GM12878 (cell line): ENCODE results near the gene PCNX4. TPM values are rescaled to one million over a fixed set of nuclear protein-coding genes. Genes with fewer than 3 reads are reported as not detected.

ENCODE experiments used
- ATAC-seq: fragments of 200-7000 bp; cut with Tn5 transposase; 3 replicates; pipeline ENCODE4 v1.9.1; 2020; ENCODE audit warnings: mild to moderate bottlenecking, moderate library complexity
- BruUV-seq: library from RNA; stranded (reverse); fragments of 400-500 nt; replicated peaks from 2 replicates; lab custom pipeline; 2021; lab: Mats Ljungman, UMichigan
- CTCF ChIA-PET: fragments of 300-600 bp; sonication (Branson Sonifier 250); formaldehyde crosslinking; extraction: SDS; loops from one replicate; lab custom pipeline; 2021; ENCODE audit warnings: inconsistent platforms; lab: Yijun Ruan, JAX
- POLR2A ChIA-PET: fragments of 350-600 bp; formaldehyde crosslinking; extraction: SDS; loops from one replicate; lab custom pipeline; 2021; ENCODE audit warnings: inconsistent platforms; lab: Charles Lee
- RAD21 ChIA-PET: fragments of 300-600 bp; sonication (Branson Sonifier 250); formaldehyde crosslinking; loops from one replicate; lab custom pipeline; 2023; ENCODE audit warnings: antibody characterized with exemption; ENCODE audit not compliant: unreplicated experiment; lab: Charles Lee
- SMC1A ChIA-PET: fragments of 300-600 bp; sonication (Branson Sonifier 250); formaldehyde crosslinking; loops from one replicate; lab custom pipeline; 2023; ENCODE audit not compliant: unreplicated experiment, uncharacterized antibody; lab: Charles Lee
- DNase-seq: peaks from one replicate; pipeline ENCODE4 v3.0.0-alpha.2; 2011; ENCODE audit warnings: low read depth, low spot score
- FAIRE-seq: peaks from 3 replicates; lab custom pipeline; 2011; peaks lifted over from hg19 to GRCh38; lab: Jason Lieb, UNC
- H2AFZ ChIP-seq: 2 replicates; pipeline ENCODE4 v1.6.0; 2011; ENCODE audit warnings: low read depth, low read length, control low read depth; ENCODE audit not compliant: control insufficient read depth
- H3K27ac ChIP-seq: 2 replicates; pipeline ENCODE4 v1.5.1; 2011; ENCODE audit warnings: control low read depth; ENCODE audit not compliant: control insufficient read depth, insufficient read depth
- H3K27me3 ChIP-seq, 2 experiments: replicated peaks in 1 of 2; 2 replicates each; pipeline versions ENCODE4 v1.6.0 to v1.6.1; 2011; ENCODE audit warnings: low read length in 1 of 2; ENCODE audit not compliant: control insufficient read depth in 2 of 2, insufficient read depth in 2 of 2
- H3K36me3 ChIP-seq, 2 experiments: 2 replicates each; pipeline ENCODE4 v1.5.1; 2011; ENCODE audit warnings: low read length in 1 of 2; ENCODE audit not compliant: control insufficient read depth in 2 of 2, insufficient read depth in 2 of 2
- H3K4me1 ChIP-seq: 2 replicates; pipeline ENCODE4 v1.6.1; 2011; ENCODE audit warnings: mild to moderate bottlenecking, low read length, moderate library complexity, mixed read lengths; ENCODE audit not compliant: control insufficient read depth, insufficient read depth
- H3K4me2 ChIP-seq: 2 replicates; pipeline ENCODE4 v1.6.0; 2011; ENCODE audit warnings: control low read depth; ENCODE audit not compliant: control insufficient read depth, insufficient read depth
- H3K4me3 ChIP-seq: fragments of 200-600 bp; sonication (generic); 2 replicates; pipeline ENCODE4 v1.5.1; 2016
- H3K79me2 ChIP-seq: 2 replicates; pipeline ENCODE4 v1.6.0; 2011; ENCODE audit warnings: low read length; ENCODE audit not compliant: control insufficient read depth, insufficient read depth
- H3K9ac ChIP-seq: 2 replicates; pipeline ENCODE4 v1.8.0; 2011; ENCODE audit warnings: low read length, control low read depth, mixed read lengths; ENCODE audit not compliant: control insufficient read depth, insufficient read depth
- H3K9me3 ChIP-seq: replicated peaks from 3 replicates; pipeline ENCODE4 v1.5.1; 2011; ENCODE audit warnings: mild to moderate bottlenecking, low read length; ENCODE audit not compliant: control insufficient read depth, insufficient read depth
- H4K20me1 ChIP-seq: 2 replicates; pipeline ENCODE4 v1.6.0; 2011; ENCODE audit not compliant: control insufficient read depth, insufficient read depth
- GABPA ChIP-seq: IDR thresholded peaks from 2 replicates; pipeline ENCODE4 v1.6.1; 2014; ENCODE audit warnings: antibody characterized with exemption, low read depth, mild to moderate bottlenecking, inconsistent platforms
- HDGF ChIP-seq: fragments of 450-650 bp; IDR thresholded peaks from 2 replicates; pipeline ENCODE4 v1.6.1; 2016; ENCODE audit warnings: antibody characterized with exemption
- JUNB ChIP-seq: IDR thresholded peaks from 2 replicates; pipeline ENCODE4 v1.6.1; 2016; ENCODE audit warnings: antibody characterized with exemption, mild to moderate bottlenecking
- RFX5 ChIP-seq: IDR thresholded peaks from 2 replicates; pipeline ENCODE4 v1.6.1; 2011; ENCODE audit warnings: low read depth, low read length, improper control_type of control experiment
- RUNX3 ChIP-seq: IDR thresholded peaks from 2 replicates; pipeline ENCODE4 v1.6.1; 2012; ENCODE audit warnings: low read length, inconsistent platforms
- SRF ChIP-seq, 2 experiments: IDR thresholded peaks; 2 replicates each; pipeline ENCODE4 v1.6.1; 2011; ENCODE audit warnings: low read depth in 2 of 2, low read length in 2 of 2, mild to moderate bottlenecking in 1 of 2, moderate library complexity in 1 of 2
- ZNF24 ChIP-seq: fragments of 450-650 bp; IDR thresholded peaks from 2 replicates; pipeline ENCODE4 v1.6.1; 2017; ENCODE audit warnings: antibody characterized with exemption, mild to moderate bottlenecking
- whole genome bisulfite sequencing: methylation state at CpG from one replicate; pipeline ENCODE4 v1.1.6; 2016; ENCODE audit warnings: low lambda C conversion rate; ENCODE audit not compliant: insufficient replicate concordance, insufficient coverage; ENCODE audit errors: missing lambda C conversion rate; 5-methylcytosine and 5-hydroxymethylcytosine counted together
- in situ Hi-C: fragments of 300-500 bp; cut with MboI; formaldehyde crosslinking; loops from 9 replicates; pipeline ENCODE4 v1.14.3; 2018; ENCODE audit warnings: mixed read lengths
- intact Hi-C: fragments of 100-400 bp; cut with micrococcal nuclease; formaldehyde crosslinking; loops from one replicate; pipeline ENCODE4 v1.14.2; 2022; ENCODE audit not compliant: unreplicated experiment
- polyA plus RNA-seq, 11 experiments: library from polyadenylated mRNA; depleted of rRNA in 4 of 11; unstranded in 6 of 11; stranded (reverse) in 5 of 11; fragments of >200 nt; fragmentation: Nextera tagmentation in 4 of 11; fragmentation: Illumina TruSeq in 1 of 11; extraction: Ambion mirVana in 4 of 11; extraction: Trizol in 1 of 11; gene quantifications; 1 replicate in 1 of 11; 2 replicates in 10 of 11; pipeline versions ENCODE4 v1.2.1 to v1.2.3, GENCODE V29; 2011 to 2016; ENCODE audit warnings: inconsistent platforms in 2 of 11, missing spikeins in 2 of 11, low read depth in 1 of 11
- total RNA-seq, 4 experiments: library from RNA; depleted of rRNA in 3 of 4; stranded (reverse); fragments of >200 nt in 3 of 4; fragmentation: Illumina TruSeq in 1 of 4; extraction: Trizol in 1 of 4; gene quantifications; 2 replicates each; pipeline versions ENCODE4 v1.2.1 to v1.2.3, GENCODE V29; 2013 to 2021
- TF ChIP-seq, protein P1 (sequence below): IDR thresholded peaks from 2 replicates; pipeline ENCODE4 v1.6.1; 2012; ENCODE audit warnings: low read depth, low read length, improper control_type of control experiment
- TF ChIP-seq, protein P2 (sequence below): fragments of 450-650 bp; conservative IDR thresholded peaks from 2 replicates; pipeline ENCODE4 v1.6.1; 2017; ENCODE audit warnings: mild to moderate bottlenecking, moderate library complexity

PCNX4 gene
- total and polyA plus RNA-seq, 10 of the 15 experiments (the other 5 are each of a cell fraction or from before 2014, with no cell fraction given), result 13.8 to 56.6 (median 39.4) TPM

DNA sequence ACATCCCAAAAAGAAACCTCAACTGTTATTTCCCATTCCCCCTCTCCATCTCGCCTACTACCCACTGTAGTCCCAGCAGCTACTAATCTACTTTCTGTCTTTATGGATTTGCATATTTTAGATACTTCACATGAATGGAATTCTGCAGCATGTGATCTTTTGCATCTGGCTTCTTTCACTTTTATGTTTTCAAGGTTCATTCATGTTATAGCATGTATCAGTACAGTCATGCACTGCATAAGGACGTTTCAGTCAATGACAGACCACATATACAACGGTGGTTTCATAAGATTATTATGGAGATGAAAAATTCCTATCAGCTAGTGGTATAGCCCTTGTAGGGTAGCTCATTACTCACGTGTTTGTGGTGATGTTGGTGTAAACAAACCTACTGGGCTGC is 24.5 kb downstream of the PCNX4 start:
- H3K4me3 ChIP-seq, result no peak overlapping the region

DNA sequence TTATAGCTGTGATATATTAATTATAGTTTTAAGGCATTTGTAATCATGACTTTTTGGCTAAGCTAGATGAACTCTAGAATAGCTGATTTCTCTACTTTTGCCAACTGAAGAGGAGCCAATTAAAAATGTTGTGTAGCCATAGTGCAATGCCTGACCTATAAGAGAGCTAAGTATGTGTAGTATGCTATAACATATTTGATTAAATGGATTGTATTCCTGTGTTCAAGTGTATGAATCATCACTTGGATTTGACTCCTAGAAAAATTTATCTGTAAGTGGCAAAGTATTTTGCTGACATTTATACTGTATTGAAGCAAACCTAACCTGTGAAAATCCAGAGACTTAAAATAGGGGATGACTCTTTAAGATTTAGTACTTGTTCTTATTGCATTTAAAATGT is 34.2 kb downstream of the PCNX4 start:
- ChIA-PET CTCF (interaction anchor here (0.8 kb wide), 1 partner anchor 12 kb away, joined by 3 read pairs; no protein-coding TSS in a partner anchor), POLR2A (no interaction called here), RAD21 (interaction anchor here (2.3 kb wide), 1 partner anchor 58 kb away, joined by 7 read pairs; no protein-coding TSS in a partner anchor), SMC1A (interaction anchor here (0.9 to 1.5 kb wide), 3 partner anchors 10 to 40 kb away, joined by 3 to 4 read pairs (median 4); partner anchors contain the start of gene DHRS7)
- in situ Hi-C loops (no loop called here), intact Hi-C loops (no loop called here)
- no peaks in the 10 kb centered on the region for H4K20me1 ChIP-seq
- no peaks in the 10 kb centered on the region for H3K27me3 ChIP-seq
- no peaks in the 10 kb centered on the region for H3K4me1 ChIP-seq
- no peak for ATAC-seq
- H3K4me3 ChIP-seq, result no peak overlapping the region
- H3K36me3 ChIP-seq, result peaks cover 2 to 18% of the 10 kb centered on the region in 2 experiments
- H3K9me3 ChIP-seq, result no peaks in the 10 kb centered on the region
- FAIRE-seq, result no peak
- H3K79me2 ChIP-seq, result no peaks in the 10 kb centered on the region
- H3K4me2 ChIP-seq, result no peak overlapping the region
- BruUV-seq, result no TSS peak
- no peak for DNase-seq
- H3K9ac ChIP-seq, result no peak overlapping the region
- no peak overlapping the region for H2AFZ ChIP-seq
- H3K27ac ChIP-seq, result no peak overlapping the region
- TF ChIP-seq, protein P1, sequence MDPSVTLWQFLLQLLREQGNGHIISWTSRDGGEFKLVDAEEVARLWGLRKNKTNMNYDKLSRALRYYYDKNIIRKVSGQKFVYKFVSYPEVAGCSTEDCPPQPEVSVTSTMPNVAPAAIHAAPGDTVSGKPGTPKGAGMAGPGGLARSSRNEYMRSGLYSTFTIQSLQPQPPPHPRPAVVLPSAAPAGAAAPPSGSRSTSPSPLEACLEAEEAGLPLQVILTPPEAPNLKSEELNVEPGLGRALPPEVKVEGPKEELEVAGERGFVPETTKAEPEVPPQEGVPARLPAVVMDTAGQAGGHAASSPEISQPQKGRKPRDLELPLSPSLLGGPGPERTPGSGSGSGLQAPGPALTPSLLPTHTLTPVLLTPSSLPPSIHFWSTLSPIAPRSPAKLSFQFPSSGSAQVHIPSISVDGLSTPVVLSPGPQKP, result no peak
- TF ChIP-seq ZNF24 (no peak), RFX5 (no peak)
- TF ChIP-seq, protein P2, sequence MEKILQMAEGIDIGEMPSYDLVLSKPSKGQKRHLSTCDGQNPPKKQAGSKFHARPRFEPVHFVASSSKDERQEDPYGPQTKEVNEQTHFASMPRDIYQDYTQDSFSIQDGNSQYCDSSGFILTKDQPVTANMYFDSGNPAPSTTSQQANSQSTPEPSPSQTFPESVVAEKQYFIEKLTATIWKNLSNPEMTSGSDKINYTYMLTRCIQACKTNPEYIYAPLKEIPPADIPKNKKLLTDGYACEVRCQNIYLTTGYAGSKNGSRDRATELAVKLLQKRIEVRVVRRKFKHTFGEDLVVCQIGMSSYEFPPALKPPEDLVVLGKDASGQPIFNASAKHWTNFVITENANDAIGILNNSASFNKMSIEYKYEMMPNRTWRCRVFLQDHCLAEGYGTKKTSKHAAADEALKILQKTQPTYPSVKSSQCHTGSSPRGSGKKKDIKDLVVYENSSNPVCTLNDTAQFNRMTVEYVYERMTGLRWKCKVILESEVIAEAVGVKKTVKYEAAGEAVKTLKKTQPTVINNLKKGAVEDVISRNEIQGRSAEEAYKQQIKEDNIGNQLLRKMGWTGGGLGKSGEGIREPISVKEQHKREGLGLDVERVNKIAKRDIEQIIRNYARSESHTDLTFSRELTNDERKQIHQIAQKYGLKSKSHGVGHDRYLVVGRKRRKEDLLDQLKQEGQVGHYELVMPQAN, result no peak

More for the DNA sequence above, 24.5 kb downstream of the PCNX4 start:
- no peak for DNase-seq
- ATAC-seq, result no peak
- WGBS, result 60% methylated on average over 4 of the region's 4 CpGs
- in situ Hi-C loops, result no loop called here
- ChIA-PET RAD21 (no interaction called here), SMC1A (interaction anchor here (1.1 to 1.2 kb wide), 2 partner anchors 10 to 15 kb away, joined by 3 read pairs; no protein-coding TSS in a partner anchor), POLR2A (no interaction called here), CTCF (interaction anchor here (1.1 kb wide), 1 partner anchor 17 kb away, joined by 3 read pairs; no protein-coding TSS in a partner anchor)
- FAIRE-seq, result no peak
- Histone ChIP-seq H3K27me3 (no peaks in the 10 kb centered on the region), H2AFZ (no peak overlapping the region), H3K9me3 (no peaks in the 10 kb centered on the region), H3K4me1 (no peaks in the 10 kb centered on the region), H3K27ac (no peak overlapping the region), H3K36me3 (peaks cover 0 to 20% of the 10 kb centered on the region in 2 experiments; a peak in 3 of 4 replicates), H3K9ac (no peak overlapping the region), H4K20me1 (no peaks in the 10 kb centered on the region), H3K79me2 (no peaks in the 10 kb centered on the region; the same call in none of the 2 replicates), H3K4me2 (no peak overlapping the region)
- no TSS peak for BruUV-seq
- intact Hi-C loops, result no loop called here
- TF ChIP-seq SRF (IDR thresholded peaks at IDR 0.05; ENCODE audit: low read depth in 2 of 2, low read length in 2 of 2) (no peak), RUNX3 (no peak), JUNB (no peak), HDGF (no peak), GABPA (no peak)
- TF ChIP-seq, protein P2, result no peak
